Measurements from ENCODE around the gene XAF1. TPM values are rescaled to one million over a fixed set of nuclear protein-coding genes. Genes with fewer than 3 reads are reported as not detected.

Gene XAF1
- total and polyA plus RNA-seq, 9 of the 15 experiments (the other 6 are each of a cell fraction or from before 2014, with no cell fraction given), result 0.07 to 0.22 (median 0.11) TPM; not detected in 4

DNA sequence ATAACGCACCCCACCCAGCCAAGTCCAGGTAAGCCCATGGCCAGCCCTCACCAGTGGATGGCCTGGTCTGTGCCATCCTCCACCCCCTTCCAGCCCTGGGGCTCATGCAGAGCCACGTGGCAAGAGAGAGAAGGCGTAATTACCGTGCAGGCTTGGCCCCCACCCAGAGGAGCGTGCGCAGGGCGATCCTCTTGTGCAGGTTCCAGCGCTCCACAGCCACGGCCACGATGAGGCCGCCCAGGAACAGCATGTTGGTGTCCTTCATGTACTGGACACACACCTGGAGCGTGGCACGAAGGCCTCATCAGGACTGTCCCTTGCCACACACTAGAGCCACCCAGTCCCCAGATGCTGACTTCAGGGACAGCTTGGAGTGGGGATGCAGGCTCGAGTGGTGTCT lies 49.3 kb upstream of the XAF1 start:
- Histone ChIP-seq H3K27ac (ENCODE audit: extremely low read depth, low read depth, low read length) (no peak overlapping the region), H4K20me1 (replicated peaks; ENCODE audit: control insufficient read depth, insufficient read depth, low read length) (no peaks in the 10 kb centered on the region), H3K79me2 (ENCODE audit: control insufficient read depth, insufficient read depth, low read length) (no peaks in the 10 kb centered on the region), H3K27me3 (ENCODE audit: control insufficient read depth in 2 of 2, insufficient read depth in 2 of 2, low read length in 2 of 2) (peaks cover 0 to 48% of the 10 kb centered on the region in 2 experiments; a peak in 3 of 5 replicates), H3K9ac (ENCODE audit: insufficient read depth in 1 of 2, low read depth in 2 of 2, low read length in 2 of 2) (no peak overlapping the region), H3K36me3 (ENCODE audit: control insufficient read depth, insufficient read depth, low read length) (no peaks in the 10 kb centered on the region), H3K9me1 (ENCODE audit: control insufficient read depth, insufficient read depth, low read length) (no peaks in the 10 kb centered on the region), H3K4me2 (ENCODE audit: insufficient read depth, low read length) (no peak overlapping the region), H3K9me3 (replicated peaks; ENCODE audit: control insufficient read depth, insufficient read depth, low read depth, low read length) (no peaks in the 10 kb centered on the region), H2AFZ (ENCODE audit: low read depth, low read length) (no peak overlapping the region), H3K4me1 (replicated peaks in 1 of 2; ENCODE audit: control insufficient read depth in 2 of 2, insufficient read depth in 2 of 2, low read length in 2 of 2) (no peaks in the 10 kb centered on the region; a peak in 1 of 5 replicates), H3K4me3 (no peak overlapping the region)
- intact Hi-C loops (cut with micrococcal nuclease) (no loop called here), in situ Hi-C loops (cut with MboI) (no loop called here)
- no peak for ATAC-seq
- FAIRE-seq, result no peak
- DNase-seq (ENCODE audit: extremely low read depth in 1 of 4, low spot score in 3 of 4), result no peak
- TF ChIP-seq ETV6 (IDR thresholded peaks at IDR 0.05; ENCODE audit: borderline replicate concordance in 1 of 2, low read depth in 2 of 2, low read length in 1 of 2), result no peak
- no peak for TF ChIP-seq ETV6 (CRISPR knock-in tag; IDR thresholded peaks at IDR 0.05; ENCODE audit: borderline replicate concordance)
- TF ChIP-seq, protein P1, sequence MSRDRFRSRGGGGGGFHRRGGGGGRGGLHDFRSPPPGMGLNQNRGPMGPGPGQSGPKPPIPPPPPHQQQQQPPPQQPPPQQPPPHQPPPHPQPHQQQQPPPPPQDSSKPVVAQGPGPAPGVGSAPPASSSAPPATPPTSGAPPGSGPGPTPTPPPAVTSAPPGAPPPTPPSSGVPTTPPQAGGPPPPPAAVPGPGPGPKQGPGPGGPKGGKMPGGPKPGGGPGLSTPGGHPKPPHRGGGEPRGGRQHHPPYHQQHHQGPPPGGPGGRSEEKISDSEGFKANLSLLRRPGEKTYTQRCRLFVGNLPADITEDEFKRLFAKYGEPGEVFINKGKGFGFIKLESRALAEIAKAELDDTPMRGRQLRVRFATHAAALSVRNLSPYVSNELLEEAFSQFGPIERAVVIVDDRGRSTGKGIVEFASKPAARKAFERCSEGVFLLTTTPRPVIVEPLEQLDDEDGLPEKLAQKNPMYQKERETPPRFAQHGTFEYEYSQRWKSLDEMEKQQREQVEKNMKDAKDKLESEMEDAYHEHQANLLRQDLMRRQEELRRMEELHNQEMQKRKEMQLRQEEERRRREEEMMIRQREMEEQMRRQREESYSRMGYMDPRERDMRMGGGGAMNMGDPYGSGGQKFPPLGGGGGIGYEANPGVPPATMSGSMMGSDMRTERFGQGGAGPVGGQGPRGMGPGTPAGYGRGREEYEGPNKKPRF (IDR thresholded peaks at IDR 0.05; ENCODE audit: low read depth, low read length), result no peak
- TF ChIP-seq NFYB (IDR thresholded peaks at IDR 0.05; ENCODE audit: extremely low read depth, insufficient read length), result no peak
- TF ChIP-seq, protein P2, sequence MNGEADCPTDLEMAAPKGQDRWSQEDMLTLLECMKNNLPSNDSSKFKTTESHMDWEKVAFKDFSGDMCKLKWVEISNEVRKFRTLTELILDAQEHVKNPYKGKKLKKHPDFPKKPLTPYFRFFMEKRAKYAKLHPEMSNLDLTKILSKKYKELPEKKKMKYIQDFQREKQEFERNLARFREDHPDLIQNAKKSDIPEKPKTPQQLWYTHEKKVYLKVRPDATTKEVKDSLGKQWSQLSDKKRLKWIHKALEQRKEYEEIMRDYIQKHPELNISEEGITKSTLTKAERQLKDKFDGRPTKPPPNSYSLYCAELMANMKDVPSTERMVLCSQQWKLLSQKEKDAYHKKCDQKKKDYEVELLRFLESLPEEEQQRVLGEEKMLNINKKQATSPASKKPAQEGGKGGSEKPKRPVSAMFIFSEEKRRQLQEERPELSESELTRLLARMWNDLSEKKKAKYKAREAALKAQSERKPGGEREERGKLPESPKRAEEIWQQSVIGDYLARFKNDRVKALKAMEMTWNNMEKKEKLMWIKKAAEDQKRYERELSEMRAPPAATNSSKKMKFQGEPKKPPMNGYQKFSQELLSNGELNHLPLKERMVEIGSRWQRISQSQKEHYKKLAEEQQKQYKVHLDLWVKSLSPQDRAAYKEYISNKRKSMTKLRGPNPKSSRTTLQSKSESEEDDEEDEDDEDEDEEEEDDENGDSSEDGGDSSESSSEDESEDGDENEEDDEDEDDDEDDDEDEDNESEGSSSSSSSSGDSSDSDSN (IDR thresholded peaks at IDR 0.05; ENCODE audit: borderline replicate concordance in 1 of 2, low read depth in 2 of 2, low read length in 2 of 2), result no peak
- TF ChIP-seq, protein P3, sequence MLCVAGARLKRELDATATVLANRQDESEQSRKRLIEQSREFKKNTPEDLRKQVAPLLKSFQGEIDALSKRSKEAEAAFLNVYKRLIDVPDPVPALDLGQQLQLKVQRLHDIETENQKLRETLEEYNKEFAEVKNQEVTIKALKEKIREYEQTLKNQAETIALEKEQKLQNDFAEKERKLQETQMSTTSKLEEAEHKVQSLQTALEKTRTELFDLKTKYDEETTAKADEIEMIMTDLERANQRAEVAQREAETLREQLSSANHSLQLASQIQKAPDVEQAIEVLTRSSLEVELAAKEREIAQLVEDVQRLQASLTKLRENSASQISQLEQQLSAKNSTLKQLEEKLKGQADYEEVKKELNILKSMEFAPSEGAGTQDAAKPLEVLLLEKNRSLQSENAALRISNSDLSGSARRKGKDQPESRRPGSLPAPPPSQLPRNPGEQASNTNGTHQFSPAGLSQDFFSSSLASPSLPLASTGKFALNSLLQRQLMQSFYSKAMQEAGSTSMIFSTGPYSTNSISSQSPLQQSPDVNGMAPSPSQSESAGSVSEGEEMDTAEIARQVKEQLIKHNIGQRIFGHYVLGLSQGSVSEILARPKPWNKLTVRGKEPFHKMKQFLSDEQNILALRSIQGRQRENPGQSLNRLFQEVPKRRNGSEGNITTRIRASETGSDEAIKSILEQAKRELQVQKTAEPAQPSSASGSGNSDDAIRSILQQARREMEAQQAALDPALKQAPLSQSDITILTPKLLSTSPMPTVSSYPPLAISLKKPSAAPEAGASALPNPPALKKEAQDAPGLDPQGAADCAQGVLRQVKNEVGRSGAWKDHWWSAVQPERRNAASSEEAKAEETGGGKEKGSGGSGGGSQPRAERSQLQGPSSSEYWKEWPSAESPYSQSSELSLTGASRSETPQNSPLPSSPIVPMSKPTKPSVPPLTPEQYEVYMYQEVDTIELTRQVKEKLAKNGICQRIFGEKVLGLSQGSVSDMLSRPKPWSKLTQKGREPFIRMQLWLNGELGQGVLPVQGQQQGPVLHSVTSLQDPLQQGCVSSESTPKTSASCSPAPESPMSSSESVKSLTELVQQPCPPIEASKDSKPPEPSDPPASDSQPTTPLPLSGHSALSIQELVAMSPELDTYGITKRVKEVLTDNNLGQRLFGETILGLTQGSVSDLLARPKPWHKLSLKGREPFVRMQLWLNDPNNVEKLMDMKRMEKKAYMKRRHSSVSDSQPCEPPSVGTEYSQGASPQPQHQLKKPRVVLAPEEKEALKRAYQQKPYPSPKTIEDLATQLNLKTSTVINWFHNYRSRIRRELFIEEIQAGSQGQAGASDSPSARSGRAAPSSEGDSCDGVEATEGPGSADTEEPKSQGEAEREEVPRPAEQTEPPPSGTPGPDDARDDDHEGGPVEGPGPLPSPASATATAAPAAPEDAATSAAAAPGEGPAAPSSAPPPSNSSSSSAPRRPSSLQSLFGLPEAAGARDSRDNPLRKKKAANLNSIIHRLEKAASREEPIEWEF (CRISPR knock-in tag; IDR thresholded peaks at IDR 0.05), result no peak
- TF ChIP-seq, protein P4, sequence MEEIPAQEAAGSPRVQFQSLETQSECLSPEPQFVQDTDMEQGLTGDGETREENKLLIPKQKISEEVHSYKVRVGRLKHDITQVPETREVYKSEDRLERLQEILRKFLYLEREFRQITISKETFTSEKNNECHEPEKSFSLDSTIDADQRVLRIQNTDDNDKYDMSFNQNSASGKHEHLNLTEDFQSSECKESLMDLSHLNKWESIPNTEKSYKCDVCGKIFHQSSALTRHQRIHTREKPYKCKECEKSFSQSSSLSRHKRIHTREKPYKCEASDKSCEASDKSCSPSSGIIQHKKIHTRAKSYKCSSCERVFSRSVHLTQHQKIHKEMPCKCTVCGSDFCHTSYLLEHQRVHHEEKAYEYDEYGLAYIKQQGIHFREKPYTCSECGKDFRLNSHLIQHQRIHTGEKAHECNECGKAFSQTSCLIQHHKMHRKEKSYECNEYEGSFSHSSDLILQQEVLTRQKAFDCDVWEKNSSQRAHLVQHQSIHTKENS (CRISPR knock-in tag; IDR thresholded peaks at IDR 0.05), result no peak
- no peak for TF ChIP-seq POLR2G (IDR thresholded peaks at IDR 0.05; ENCODE audit: low read depth, low read length)
- TF ChIP-seq MXI1 (IDR thresholded peaks at IDR 0.05; ENCODE audit: low read depth, low read length), result no peak
- 2% methylated on average over 14 of the region's 14 CpGs for WGBS (ENCODE audit: insufficient coverage, low coverage, missing lambda C conversion rate)
- ChIA-PET POLR2A (no interaction called here), CTCF (ENCODE audit: low intra/inter-chr PET ratio) (no interaction called here)
- BruUV-seq (replicated peaks), result no TSS peak

Measured in K562 (cell line).